ENCODE measurements around the gene SCARB1.
"Not testable (repeated sequence)": the region's sequence is repeated elsewhere in the genome, so short reads cannot be mapped to it uniquely, and the experiment has no call there.

Gene SCARB1

DNA sequence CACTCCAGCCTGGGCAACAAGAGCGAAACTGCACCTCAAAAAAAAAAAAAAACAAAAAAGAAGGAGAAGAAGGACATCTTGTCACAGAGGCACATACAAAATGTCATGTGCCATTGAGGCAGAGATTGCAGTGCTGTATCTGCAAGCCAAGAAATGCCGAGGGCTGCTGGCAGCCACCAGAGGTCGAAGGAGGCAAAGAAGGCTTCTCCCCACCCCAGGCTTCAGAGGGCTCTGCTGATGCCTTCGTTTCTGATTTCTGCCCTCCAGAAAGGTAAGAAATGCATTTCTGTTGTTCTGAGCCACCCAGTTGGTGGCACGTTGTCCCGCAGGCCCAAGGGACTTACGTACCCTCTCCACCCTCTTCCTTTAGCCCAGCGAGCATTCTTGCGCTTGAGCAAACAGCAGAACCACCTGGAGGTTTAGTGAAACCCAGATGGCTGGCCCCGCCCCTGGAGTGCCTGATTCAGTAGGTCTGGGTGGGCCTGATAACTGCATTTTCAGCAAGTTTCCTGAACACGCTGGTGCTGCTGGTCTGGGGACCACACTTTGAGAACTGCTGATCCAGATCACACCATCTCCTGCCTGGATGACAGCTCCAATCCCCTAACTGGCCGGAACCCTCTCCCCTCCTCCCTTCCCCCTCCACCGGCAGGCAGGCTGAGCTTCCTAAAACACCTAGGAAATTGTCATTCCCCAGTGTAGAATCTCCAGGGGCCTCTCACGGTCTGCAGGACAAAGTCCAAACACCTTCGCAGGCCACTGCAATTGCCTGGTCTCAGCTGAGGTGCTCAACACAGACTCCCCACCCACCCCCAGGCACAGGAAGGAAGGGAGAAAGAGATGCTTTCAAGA, 21.1 kb upstream of the SCARB1 start:
- DNase-seq (ENCODE audit: low read depth in 4 of 4, low spot score in 1 of 4), result no peak

DNA sequence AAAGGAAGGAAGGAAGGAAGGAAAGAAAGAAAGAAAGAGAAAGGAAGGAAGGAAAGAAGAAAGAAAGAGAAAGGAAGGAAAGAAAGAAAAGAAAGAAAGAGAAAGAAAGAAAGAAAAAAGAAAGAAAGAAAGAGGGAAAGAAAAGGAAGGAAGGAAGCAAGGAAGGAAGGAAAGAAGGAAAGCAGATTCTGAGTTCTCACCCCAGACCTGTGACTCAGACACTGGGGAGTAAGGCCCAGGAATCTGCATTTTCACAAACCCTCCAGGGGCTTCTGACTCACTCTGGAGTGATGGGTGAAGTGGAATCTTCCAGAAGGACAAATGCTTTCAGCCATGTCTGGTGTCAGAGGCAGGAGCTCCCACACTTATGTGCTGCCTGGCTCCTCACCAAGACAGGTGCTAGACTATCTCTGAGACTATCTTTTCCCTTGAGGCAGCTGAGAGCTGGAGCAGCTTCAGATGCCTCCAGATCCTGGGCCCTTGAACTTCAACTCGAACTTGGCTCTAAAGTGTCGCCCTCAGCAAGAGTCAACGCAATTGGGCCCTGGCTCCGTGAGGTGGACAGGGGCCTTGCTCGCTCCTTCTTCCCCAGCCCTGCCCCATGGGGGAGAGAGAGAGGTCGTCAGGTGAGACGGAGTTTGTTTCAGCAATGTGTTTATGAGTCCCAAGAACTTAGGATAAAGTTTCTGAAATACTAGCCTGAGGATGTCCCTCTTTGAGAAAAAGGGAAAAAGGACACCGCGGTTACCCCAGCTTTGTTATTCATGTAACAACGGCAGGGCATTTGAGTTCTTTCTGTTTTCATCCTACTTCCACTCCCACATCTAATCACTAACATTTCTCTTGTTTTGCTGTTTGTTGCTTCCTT, 19.8 kb upstream of the SCARB1 start:
- DNase-seq (ENCODE audit: low read depth in 4 of 4, low spot score in 1 of 4), result no peak

DNA sequence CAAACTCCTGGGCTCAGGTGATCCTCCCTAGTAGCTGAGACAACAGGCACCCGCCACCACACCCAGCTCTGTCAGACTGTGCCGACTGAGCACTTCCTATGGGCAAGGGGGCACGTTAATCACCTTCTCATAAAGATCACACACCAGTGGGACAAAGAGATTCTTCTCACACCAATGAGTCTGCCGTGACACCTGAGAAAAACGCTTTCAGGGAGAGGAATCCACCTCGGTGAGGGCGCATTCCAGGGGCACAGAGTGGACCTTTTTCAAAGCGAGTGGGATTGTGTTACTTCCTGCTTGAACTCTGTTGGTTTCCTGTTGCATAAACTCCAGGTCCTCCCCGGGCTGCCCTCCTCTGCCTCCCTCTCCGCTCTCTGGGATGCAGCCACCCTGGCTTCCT, 17.5 kb upstream of the SCARB1 start:
- DNase-seq (ENCODE audit: low read depth in 4 of 4, low spot score in 1 of 4), result no peak

DNA sequence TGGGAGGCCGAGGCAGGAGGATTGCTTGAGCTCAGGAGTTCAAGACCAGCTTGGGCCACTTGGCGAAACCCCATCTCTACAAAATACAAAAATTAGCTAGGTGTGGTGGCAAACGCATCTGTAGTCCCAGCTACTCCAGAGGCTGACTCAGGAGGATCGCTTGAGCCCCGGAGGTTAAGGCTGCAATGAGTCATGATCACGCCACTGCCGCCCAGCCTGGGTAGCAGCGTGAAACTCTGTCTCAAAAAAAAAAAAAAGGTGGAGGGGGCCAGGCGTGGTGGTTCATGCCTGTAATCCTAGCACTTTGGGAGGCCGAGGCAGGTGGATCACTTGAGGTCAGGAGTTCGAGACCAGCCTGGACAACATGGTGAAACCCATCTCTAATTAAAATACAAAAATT, 16.7 kb upstream of the SCARB1 start:
- not testable (repeated sequence) for DNase-seq (ENCODE audit: low read depth in 4 of 4, low spot score in 1 of 4)

DNA sequence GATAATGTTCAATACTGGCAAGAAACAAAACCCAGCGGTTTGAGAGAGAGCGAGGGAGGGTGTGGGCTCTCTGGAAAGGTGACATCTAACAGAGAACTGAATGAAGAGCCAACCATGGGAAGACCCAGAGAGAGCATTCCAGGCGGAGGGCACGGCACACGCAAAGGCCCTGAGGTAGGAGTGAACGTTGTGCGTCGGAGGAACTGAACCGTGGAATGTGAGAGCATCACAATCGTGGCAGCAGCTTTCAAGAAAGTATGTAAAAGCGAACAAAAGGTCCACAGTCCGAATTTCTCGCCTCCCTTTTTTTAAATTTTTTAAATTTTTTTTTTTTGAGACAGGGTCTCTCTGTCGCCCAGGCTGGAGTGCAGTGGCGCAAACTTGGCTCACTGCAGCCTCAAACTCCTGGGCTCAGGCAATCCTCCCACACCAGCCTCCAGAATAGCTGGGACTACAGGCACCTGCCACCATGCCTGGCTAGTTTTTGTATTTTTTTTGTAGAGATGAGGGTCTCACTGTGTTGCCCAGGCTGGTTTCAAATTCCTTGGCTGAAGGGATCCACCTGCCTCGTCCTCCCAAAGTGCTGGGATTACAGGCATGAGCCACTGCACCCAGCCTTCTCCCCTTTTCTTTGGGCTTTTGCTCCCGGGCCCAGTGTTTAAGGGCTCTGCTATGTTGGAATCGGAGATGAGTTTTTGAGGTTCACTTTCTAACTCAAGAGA, 15.3 kb upstream of the SCARB1 start:
- no peak for DNase-seq (ENCODE audit: low read depth in 4 of 4, low spot score in 1 of 4)

DNA sequence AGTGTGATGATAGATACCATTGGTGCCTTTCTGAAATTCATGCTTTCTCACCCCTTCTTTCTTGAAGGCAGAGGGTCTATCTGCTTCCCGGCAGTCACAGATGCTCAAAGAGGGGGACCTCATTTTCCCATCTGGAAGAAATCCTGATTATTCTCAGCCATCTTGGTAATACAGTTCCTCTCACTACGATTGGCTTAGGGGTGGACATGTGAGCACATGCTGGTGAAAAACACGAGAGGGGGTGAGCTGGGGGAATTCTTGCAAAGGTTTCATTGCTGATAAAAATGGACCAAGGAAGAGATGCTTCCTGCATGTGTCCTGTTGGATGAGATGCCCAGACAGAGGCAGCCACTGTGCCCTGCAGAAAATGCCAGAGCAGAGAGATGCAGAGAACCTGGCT, 13.8 kb upstream of the SCARB1 start:
- no peak for DNase-seq (ENCODE audit: low read depth in 4 of 4, low spot score in 1 of 4)

DNA sequence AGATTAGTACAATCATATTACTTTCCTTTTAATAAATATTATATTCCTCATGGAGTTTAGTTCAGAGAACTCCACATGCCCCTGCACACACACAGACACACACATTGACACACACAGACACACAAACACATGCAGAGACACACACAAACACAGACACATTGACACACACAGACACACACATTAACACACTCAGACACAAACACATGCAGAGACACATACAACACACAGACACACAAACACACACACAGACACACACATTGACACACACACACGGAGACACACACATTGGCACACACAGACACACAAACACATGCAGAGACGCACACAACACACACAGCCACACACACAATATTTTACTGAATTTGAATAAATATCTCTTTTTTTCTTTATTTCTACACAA, 12.5 kb upstream of the SCARB1 start:
- DNase-seq (ENCODE audit: low read depth in 4 of 4, low spot score in 1 of 4), result no peak

DNA sequence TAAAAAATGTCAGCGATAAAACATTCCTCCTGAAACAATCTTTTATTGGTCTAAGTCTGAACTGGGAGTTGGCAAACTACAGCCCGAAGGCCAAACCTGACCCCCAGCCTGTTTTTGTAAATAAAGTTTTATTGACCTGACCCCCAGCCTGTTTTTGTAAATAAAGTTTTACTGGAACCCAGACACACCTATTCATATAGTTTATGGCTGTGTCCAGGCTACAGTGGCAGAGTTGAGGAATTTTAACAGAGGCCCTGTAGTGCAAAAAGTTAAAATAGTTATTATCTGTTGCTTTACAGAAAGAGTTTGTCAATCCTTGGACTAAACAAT, 12.1 kb upstream of the SCARB1 start:
- no peak for DNase-seq (ENCODE audit: low read depth in 4 of 4, low spot score in 1 of 4)

DNA sequence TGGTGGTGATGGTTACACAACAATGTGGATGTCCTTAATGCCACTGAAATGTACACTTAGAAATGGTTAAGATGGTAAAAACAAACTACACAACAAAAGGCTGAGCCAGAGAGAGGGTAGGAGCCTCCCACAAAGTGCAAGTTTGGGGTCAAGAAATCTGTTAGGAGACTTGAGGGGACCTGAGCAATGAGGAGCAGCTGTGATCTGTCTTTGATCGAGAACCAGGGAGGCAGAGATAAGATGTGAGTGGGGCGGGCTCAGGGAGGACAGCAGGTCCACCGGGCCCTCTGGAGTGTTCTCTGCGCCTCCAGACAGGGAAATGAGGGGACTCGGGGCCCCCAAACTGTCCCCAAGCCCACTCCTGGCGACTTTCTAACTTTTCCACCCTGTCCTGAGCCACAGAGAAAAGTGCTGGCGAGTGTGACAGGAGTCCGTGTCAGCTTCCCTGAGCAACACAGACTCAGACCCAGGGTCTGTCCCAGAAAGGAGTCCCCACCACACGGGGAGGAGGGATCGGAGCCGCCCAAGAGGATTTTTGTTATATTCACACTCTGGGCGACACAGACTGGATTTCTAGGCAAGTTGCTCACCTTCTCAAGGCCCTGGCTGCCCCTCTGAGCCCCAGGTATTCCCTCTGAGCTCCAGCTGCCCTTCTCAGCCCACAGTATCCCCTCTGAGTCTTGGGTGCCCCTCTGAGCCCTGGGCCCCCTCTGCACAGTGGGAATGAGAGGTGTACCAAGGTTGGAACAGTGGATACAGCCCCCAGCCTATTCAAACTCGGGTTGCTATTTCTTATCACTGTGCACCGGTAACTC, 11.5 kb upstream of the SCARB1 start:
- DNase-seq (ENCODE audit: low read depth in 4 of 4, low spot score in 1 of 4), result no peak

DNA sequence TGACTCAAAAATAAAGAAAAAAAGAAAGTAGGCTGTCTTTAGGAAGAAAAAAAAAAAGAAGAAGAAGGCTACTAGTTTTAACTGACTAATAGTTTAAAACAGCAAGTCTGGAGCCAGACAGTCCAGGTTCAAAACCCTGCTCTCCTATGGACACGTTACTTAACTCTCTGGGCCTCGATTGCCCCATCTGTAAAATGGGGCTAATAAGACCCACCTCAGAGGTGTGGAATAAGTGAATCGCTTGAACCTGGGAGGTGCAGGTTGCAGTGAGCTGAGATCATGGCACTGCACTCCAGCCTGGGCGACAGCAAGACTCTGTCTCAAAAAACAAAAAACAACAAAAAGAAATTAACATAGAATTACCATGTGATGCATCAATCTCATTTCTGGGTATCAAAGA, 10.5 kb upstream of the SCARB1 start:
- no peak for DNase-seq (ENCODE audit: low read depth in 4 of 4, low spot score in 1 of 4)

DNA sequence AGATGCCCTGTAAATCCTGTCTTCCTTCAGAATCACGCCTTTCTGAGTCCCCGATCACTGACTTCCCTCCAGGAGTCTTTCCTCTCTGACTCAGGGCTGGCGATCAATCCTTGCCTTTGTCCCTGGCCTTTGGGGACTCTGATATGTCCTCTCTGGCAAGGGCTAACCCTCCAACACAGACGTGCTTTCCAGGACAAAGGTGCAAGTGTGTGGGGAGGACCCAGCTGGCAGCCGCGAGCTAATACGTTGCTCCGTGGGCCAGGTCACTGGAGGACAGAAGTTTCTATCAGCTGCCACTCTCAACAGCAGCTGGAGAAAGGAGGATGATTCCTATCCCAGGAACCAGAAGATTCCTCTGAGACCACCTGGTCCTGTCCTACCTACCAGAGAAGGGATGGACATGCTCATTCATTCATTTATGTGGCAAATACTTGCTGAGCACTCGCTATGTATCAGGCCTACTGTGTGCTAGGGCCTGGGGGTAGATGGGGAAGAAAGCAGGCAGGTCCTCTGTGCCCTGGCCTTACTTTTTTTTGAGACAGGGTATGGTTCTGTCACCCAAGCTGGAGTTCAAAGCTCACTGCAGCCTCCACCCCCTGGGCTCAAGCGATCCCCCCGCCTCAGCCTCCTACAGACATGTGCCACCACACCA, 8.5 kb upstream of the SCARB1 start:
- no peak for DNase-seq (ENCODE audit: low read depth in 4 of 4, low spot score in 1 of 4)

DNA sequence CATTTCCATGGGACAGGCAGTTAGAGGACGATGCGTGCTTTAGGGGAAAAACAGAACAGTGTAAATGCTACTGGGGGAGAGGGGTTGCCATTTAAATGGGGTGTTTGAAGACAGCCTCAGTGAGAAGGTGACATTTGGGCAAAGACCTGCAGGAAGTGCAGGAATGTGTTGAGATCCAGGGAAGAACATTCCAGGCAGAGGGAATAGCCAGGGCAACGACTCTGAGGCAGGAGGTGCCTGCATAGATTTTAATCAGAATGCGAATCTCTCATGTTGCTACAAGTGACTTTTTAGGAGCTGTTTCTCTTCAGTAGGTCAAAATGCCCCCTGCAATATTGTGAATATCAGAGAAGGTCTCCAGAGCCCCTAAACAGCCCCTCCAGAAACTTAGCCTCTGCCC, 7.6 kb upstream of the SCARB1 start:
- DNase-seq (ENCODE audit: low read depth in 4 of 4, low spot score in 1 of 4), result no peak

DNA sequence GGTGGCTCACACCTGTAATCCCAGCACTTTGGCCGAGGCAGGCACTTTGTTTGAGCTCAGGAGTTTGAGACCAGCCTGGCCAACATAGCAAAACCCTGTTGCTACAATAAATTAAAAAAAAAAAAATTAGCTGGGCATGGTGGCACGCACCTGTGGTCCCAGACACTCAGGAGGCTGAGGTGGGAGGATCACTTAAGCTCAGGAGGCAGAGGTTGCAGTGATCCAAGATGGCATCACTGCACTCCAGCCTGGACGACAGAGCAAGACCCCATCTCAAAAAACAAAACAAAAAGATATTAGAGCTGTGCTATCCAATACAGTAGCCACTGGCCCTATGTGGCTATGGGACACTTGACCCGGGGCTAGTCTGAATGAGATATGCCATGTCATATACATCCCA, 6.9 kb upstream of the SCARB1 start:
- DNase-seq (ENCODE audit: low read depth in 4 of 4, low spot score in 1 of 4), result no peak

DNA sequence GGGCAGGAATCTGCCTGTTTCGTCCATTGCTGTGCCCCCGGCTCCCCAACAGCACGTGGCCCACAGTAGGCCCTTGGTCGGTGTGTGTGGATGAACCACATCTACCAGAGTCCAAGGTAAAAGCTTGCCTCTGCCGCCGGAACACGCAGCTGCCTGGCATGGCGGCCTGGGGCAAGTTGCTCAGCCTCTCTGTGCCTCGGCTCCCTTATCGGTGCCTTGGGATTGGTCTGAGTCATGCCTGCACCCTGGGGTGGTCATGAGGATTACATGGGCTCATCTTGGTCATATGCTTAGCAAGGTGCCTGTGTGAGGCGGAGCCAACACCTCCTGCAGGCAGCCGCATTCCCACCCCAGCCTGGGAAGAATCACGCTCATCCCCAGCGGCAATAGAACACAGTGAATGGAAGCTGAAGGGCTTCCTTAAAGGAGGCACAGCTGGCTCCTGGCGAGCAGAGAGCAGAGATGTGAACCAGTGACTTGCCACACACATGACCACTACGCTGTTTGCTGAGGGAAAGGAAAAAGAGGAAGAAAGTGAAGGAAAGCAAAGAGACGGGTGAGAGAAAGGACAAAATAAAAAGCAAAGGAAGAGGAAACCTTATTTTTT, 5.5 kb upstream of the SCARB1 start:
- DNase-seq (ENCODE audit: low read depth in 4 of 4, low spot score in 1 of 4), result no peak

DNA sequence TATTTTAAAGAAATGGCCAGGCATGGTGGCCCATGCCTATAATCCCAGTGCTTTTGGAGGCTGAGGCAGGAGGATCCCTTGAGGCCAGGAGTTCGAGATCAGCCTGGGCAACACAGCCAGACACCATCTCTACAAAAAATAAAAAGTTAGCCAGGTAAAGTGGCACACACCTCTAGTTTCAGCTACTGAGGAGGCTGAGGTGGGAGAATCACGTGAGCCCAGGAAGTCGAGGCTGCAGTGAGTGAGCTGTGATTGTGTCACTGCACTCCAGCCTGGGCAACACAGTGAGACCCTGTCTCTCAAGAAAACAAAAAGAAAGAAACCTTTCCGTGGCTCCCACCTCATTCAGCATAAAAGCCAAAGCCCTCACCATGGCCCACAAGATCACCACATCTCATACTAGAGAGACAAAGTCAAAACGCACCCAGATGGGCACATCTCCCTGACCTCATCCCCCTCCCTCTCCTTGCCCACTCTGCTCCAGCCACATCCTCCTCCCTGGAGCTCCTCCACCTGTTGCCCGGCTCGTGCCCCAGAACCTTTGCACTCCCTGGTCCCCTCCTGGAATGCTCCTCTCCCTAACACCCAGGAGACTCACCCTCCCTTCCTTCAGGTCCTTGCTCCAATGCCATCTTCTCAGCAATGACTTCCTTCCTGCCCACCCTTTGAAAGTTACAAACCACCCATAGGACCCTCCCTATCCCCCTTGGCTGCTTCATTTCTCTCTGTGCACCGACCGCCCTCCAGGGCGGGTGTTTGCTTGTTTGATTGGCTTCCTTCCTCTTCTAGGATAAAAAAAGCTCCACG, 4.8 kb upstream of the SCARB1 start:
- DNase-seq (ENCODE audit: low read depth in 4 of 4, low spot score in 1 of 4), result no peak

DNA sequence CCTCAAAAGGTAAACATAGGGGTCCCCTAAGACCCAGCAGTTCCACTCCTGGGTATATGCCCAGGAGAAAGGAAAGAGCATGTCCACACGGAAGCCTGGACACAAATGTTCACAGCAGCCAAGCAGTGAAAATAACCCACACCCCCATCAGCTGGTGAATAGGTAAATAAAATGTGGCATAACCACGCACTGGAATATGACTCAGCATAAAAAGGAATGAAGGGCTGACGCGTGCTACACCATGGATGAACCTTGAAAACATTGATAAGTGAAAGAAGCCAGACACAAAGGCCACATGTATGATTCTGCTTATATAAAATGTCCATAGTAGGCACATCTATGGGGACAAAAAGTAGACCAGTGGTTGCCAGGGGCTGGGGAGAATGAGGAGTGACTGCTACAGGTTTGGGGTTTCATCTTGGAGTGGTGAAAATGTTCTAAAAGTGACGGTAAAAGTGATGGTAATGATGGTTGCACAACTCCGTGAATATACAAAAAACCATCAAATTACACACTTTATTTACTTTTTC, 3.8 kb upstream of the SCARB1 start:
- no peak for DNase-seq (ENCODE audit: low read depth in 4 of 4, low spot score in 1 of 4)

DNA sequence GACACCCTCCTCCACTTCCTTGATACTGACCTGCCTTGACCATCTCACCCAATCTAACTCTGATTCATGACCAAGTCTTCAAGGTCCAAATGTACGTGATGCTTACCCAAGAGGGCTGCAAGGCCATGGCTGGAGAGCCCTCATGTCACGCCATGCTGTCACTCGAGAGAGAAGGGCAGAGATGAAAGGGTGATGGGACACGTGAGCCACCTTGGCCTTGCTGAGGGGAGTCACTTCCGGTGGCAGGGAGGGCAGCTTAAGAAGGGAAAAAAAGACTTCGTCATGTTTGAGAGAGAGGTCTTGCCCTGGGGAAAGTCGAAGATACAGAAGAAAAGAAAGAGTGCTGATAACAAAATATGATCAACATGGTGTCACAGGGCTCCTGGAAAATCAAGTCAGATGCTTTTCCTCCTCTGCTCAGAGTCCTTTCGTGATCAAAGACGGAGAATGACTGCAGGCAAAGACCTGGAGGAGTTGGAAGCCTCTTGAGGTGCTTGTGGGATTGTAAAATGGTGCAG, 3.3 kb upstream of the SCARB1 start:
- no peak for DNase-seq (ENCODE audit: low read depth in 4 of 4, low spot score in 1 of 4)

DNA sequence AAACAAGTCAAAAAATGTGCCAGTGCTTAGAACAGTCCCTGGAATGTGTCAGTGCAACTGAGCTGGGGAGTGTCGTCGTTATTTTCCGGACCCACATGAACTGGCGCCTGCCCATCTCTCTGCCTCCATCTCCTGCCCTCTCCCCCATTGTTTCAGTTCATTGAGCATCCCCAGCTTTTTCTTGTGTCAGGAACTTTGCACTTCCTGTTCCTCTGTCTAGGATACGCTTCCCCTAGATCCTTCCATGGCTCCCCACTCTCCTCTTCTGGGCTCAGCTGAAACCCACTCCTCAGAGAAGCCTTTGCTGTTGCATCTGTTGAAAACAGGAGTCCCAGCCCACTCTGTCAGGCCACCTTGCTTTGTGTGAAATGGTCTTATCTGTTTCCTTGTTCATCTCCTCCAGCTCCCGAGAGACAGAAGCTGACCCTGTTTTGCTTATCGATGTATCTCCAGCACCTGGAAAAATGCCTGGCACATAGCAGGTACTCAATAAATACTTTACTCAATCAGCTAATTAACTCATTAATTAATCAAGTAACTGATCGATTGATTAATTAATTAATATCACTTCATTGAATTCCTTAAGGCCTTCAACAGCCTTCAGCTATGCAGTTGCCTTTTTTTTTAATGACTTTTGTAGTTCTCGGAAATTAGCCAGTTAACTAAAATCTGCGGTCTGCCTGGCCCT, 2.7 kb upstream of the SCARB1 start:
- no peak for DNase-seq (ENCODE audit: low read depth in 4 of 4, low spot score in 1 of 4)

All from stimulated activated CD4-positive, alpha-beta T cell treated with anti-CD3 and anti-CD28 coated beads, Interleukin-1b, Interleukin-23, amount 100 ng/mL, for 24 hours (primary cell).